Measurements from ENCODE around the gene ZNF385B.

GRCh38 chr2:179622635-179623300, 238.6 kb downstream of the ZNF385B start:
- TF ChIP-seq POLR2A (IDR thresholded peaks at IDR 0.05; ENCODE audit: extremely low read depth, insufficient read length), result no peak
- TF ChIP-seq CTCF (IDR thresholded peaks at IDR 0.05; ENCODE audit: low read depth, low read length), result no peak
- TF ChIP-seq MAX (IDR thresholded peaks at IDR 0.05; ENCODE audit: low read depth, low read length), result no peak
- no peak for TF ChIP-seq MYC (IDR thresholded peaks at IDR 0.05; ENCODE audit: low read depth, low read length)

Measured in NB4 (cell line).